K562 (cell line): ENCODE data around the gene HEBP2. TPM values are rescaled to one million over a fixed set of nuclear protein-coding genes. Genes with fewer than 3 reads are reported as not detected.

Experiments
- ATAC-seq: fragments of 200-7000 bp; cut with Tn5 transposase; 3 replicates; pipeline ENCODE4 v1.9.1; 2020; ENCODE audit warnings: moderate library complexity
- BruUV-seq: library from RNA; stranded (reverse); fragments of 400-500 nt; replicated peaks from 2 replicates; lab custom pipeline; 2021; lab: Mats Ljungman, UMichigan
- CTCF ChIA-PET: fragments of 300-600 bp; formaldehyde crosslinking; extraction: SDS; loops from one replicate; lab custom pipeline; 2021; ENCODE audit warnings: low intra/inter-chr PET ratio; lab: Yijun Ruan, JAX
- POLR2A ChIA-PET: fragments of 300-600, 350-650 bp; sonication (Branson Sonifier 250); formaldehyde crosslinking; extraction: SDS; loops from one replicate; lab custom pipeline; 2021; ENCODE audit warnings: antibody characterized with exemption, inconsistent platforms; lab: Yijun Ruan, JAX
- DNase-seq, 4 experiments: peaks; one replicate each; pipeline versions ENCODE4 v3.0.0 to v3.0.0-alpha.2; 2011 to 2018; ENCODE audit warnings: low spot score in 3 of 4, mixed read lengths in 3 of 4; ENCODE audit errors: extremely low read depth in 1 of 4
- FAIRE-seq: peaks from 2 replicates; lab custom pipeline; 2011; peaks lifted over from hg19 to GRCh38; lab: Jason Lieb, UNC
- H2AFZ ChIP-seq: 2 replicates; pipeline ENCODE4 v1.6.0; 2011; ENCODE audit warnings: low read depth, low read length, control low read depth, inconsistent platforms
- H3K27ac ChIP-seq: fragments of 200-600 bp; 3 replicates; pipeline ENCODE4 v1.8.0; 2011; ENCODE audit warnings: low read depth, mild to moderate bottlenecking, control low read depth, inconsistent platforms, low read length, moderate library complexity, mixed read lengths; ENCODE audit errors: extremely low read depth
- H3K27me3 ChIP-seq, 2 experiments: fragments of 300-600 bp in 1 of 2; 2 replicates in 1 of 2; 3 replicates in 1 of 2; pipeline versions ENCODE4 v1.6.0 to v1.8.0; 2011; ENCODE audit warnings: inconsistent platforms in 2 of 2, low read length in 2 of 2, mild to moderate bottlenecking in 1 of 2, mixed read lengths in 1 of 2, moderate library complexity in 1 of 2; ENCODE audit not compliant: control insufficient read depth in 2 of 2, insufficient read depth in 2 of 2
- H3K36me3 ChIP-seq: fragments of 300-600 bp; 3 replicates; pipeline ENCODE4 v1.8.0; 2011; ENCODE audit warnings: mild to moderate bottlenecking, low read length, inconsistent platforms; ENCODE audit not compliant: control insufficient read depth, insufficient read depth
- H3K4me1 ChIP-seq, 2 experiments: fragments of 200-600 bp in 1 of 2; replicated peaks in 1 of 2; 2 replicates in 1 of 2; 3 replicates in 1 of 2; pipeline versions ENCODE4 v1.5.1 to v1.8.0; 2011; ENCODE audit warnings: inconsistent platforms in 2 of 2, low read length in 2 of 2, mild to moderate bottlenecking in 1 of 2, mixed read lengths in 1 of 2, moderate library complexity in 1 of 2; ENCODE audit not compliant: control insufficient read depth in 2 of 2, insufficient read depth in 2 of 2
- H3K4me2 ChIP-seq: 2 replicates; pipeline ENCODE4 v1.6.1; 2011; ENCODE audit warnings: low read length, control low read depth, inconsistent platforms, mixed read lengths; ENCODE audit not compliant: insufficient read depth
- H3K4me3 ChIP-seq: fragments of 200-600 bp; sonication (generic), shearing (Covaris generic); 2 replicates; pipeline ENCODE4 v1.5.1; 2016; ENCODE audit warnings: control low read depth, inconsistent platforms
- H3K79me2 ChIP-seq: fragments of 200-600 bp; 3 replicates; pipeline ENCODE4 v1.8.0; 2011; ENCODE audit warnings: low read length, inconsistent platforms; ENCODE audit not compliant: control insufficient read depth, insufficient read depth
- H3K9ac ChIP-seq, 2 experiments: 2 replicates each; pipeline versions ENCODE4 v1.6.0 to v1.6.1; 2011; ENCODE audit warnings: low read depth in 2 of 2, low read length in 2 of 2, control low read depth in 1 of 2, inconsistent platforms in 1 of 2, mild to moderate bottlenecking in 1 of 2, mixed read lengths in 1 of 2; ENCODE audit not compliant: insufficient read depth in 1 of 2
- H3K9me1 ChIP-seq: one replicate; pipeline ENCODE4 v1.6.0; 2011; ENCODE audit warnings: inconsistent platforms, mild to moderate bottlenecking, low read length, moderate library complexity; ENCODE audit not compliant: control insufficient read depth, insufficient read depth
- H3K9me3 ChIP-seq: replicated peaks from 2 replicates; pipeline ENCODE4 v1.5.1; 2011; ENCODE audit warnings: low read depth, low read length, inconsistent platforms; ENCODE audit not compliant: control insufficient read depth, insufficient read depth
- H4K20me1 ChIP-seq: replicated peaks from 2 replicates; pipeline ENCODE4 v1.6.1; 2011; ENCODE audit warnings: low read length, inconsistent platforms, mixed read lengths; ENCODE audit not compliant: control insufficient read depth, insufficient read depth
- BRD9 ChIP-seq: fragments of 450-650 bp; IDR thresholded peaks from 2 replicates; pipeline ENCODE4 v1.6.1; 2018; ENCODE audit warnings: low read depth; ENCODE audit not compliant: partially characterized antibody
- MTA3 ChIP-seq: fragments of 450-650 bp; formaldehyde crosslinking; IDR thresholded peaks from 2 replicates; pipeline ENCODE4 v1.6.1; 2017; ENCODE audit warnings: mild to moderate bottlenecking, borderline replicate concordance
- SPI1 ChIP-seq: IDR thresholded peaks from 2 replicates; pipeline ENCODE4 v1.6.1; 2011; ENCODE audit warnings: low read depth, low read length, control low read depth, borderline replicate concordance
- WGBS: fragments of 100-300 bp; shearing (Covaris generic); methylation state at CpG from one replicate; pipeline ENCODE4 v1.1.6; 2016; ENCODE audit warnings: low coverage, mixed read lengths; ENCODE audit not compliant: insufficient coverage; ENCODE audit errors: missing lambda C conversion rate; 5-methylcytosine and 5-hydroxymethylcytosine counted together
- in situ Hi-C: fragments of 300-500 bp; cut with MboI; formaldehyde crosslinking; loops from 4 replicates; pipeline ENCODE4 v1.15.0; 2018; ENCODE audit warnings: inconsistent platforms, mixed read lengths
- intact Hi-C: fragments of 100-400 bp; cut with micrococcal nuclease; formaldehyde crosslinking; loops from 2 replicates; pipeline ENCODE4 v1.14.2; 2022
- polyA plus RNA-seq, 8 experiments: library from polyadenylated mRNA; depleted of rRNA in 4 of 8; stranded (reverse) in 5 of 8; unstranded in 3 of 8; fragments of >200 nt; fragmentation: Nextera tagmentation in 2 of 8; fragmentation: Illumina TruSeq in 1 of 8; extraction: Ambion mirVana in 2 of 8; extraction: Trizol in 1 of 8; gene quantifications; 2 replicates each; pipeline versions ENCODE4 v1.2.1 to v1.2.3, GENCODE V29; 2011 to 2014; ENCODE audit warnings: inconsistent platforms in 1 of 8, missing spikeins in 1 of 8
- total RNA-seq, 7 experiments: library from RNA; depleted of rRNA in 6 of 7; stranded (reverse); fragments of >200 nt in 6 of 7; fragmentation: Illumina TruSeq in 2 of 7; extraction: Trizol in 2 of 7; gene quantifications; 2 replicates each; pipeline versions ENCODE4 v1.2.1 to v1.2.3, GENCODE V29; 2011 to 2021; ENCODE audit warnings: low replicate concordance in 1 of 7

The HEBP2 gene
- total and polyA plus RNA-seq, 9 of the 15 experiments (the other 6 are each of a cell fraction or from before 2014, with no cell fraction given), result 8.5 to 63.7 (median 36.9) TPM

- Histone ChIP-seq H3K9me3 (no peaks in the 10 kb centered on the region), H3K9me1 (no peaks in the 10 kb centered on the region), H4K20me1 (no peaks in the 10 kb centered on the region), H3K4me3 (no peak overlapping the region), H3K9ac (no peak overlapping the region), H3K27me3 (peaks cover 18 to 20% of the 10 kb centered on the region in 2 experiments; a peak in 4 of 5 replicates), H3K4me1 (no peaks in the 10 kb centered on the region), H2AFZ (no peak overlapping the region), H3K79me2 (no peaks in the 10 kb centered on the region), H3K4me2 (no peak overlapping the region), H3K27ac (no peak overlapping the region), H3K36me3 (no peaks in the 10 kb centered on the region)
- 2% methylated on average over 6 of the region's 6 CpGs for WGBS
- POLR2A ChIA-PET, result no interaction called here
- TF ChIP-seq SPI1, result no peak
- FAIRE-seq, result no peak
- no TSS peak for BruUV-seq
- no peak for DNase-seq
- CTCF ChIA-PET, result no interaction called here
- intact Hi-C loops, result no loop called here
- no peak for ATAC-seq
- in situ Hi-C loops, result no loop called here
Measured at GRCh38 chr6:138446821-138447220, 42.8 kb downstream of the HEBP2 start.

GRCh38 chr6:138450445-138450844, 46.4 kb downstream of the HEBP2 start:
- no TSS peak for BruUV-seq
- no peaks in the 10 kb centered on the region for H4K20me1 ChIP-seq
- TF ChIP-seq MTA3 (no peak), BRD9 (no peak)
- no peak overlapping the region for H3K9ac ChIP-seq
- intact Hi-C loops (no loop called here), in situ Hi-C loops (no loop called here)
- H3K4me1 ChIP-seq, result no peaks in the 10 kb centered on the region
- H3K4me2 ChIP-seq, result no peak overlapping the region
- ATAC-seq (no peak), DNase-seq (no peak), FAIRE-seq (no peak)
- no peak overlapping the region for H3K27ac ChIP-seq
- H3K4me3 ChIP-seq, result no peak overlapping the region
- H3K27me3 ChIP-seq, result peaks cover 18 to 20% of the 10 kb centered on the region in 2 experiments; a peak in 4 of 5 replicates
- H3K9me3 ChIP-seq, result no peaks in the 10 kb centered on the region
- POLR2A ChIA-PET, result no interaction called here
- CTCF ChIA-PET, result no interaction called here
- H3K79me2 ChIP-seq, result no peaks in the 10 kb centered on the region
- 2% methylated on average over 3 of the region's 3 CpGs for WGBS
- no peaks in the 10 kb centered on the region for H3K36me3 ChIP-seq
- no peak overlapping the region for H2AFZ ChIP-seq
- no peaks in the 10 kb centered on the region for H3K9me1 ChIP-seq
